ENCODE data around the gene BACH2. TPM values are rescaled to one million over a fixed set of nuclear protein-coding genes. Genes with fewer than 3 reads are reported as not detected.
A peak's percentile ranks its signal among the peaks of the same experiment; 100 is the strongest.

The BACH2 gene
- total RNA-seq, 1 experiment from 2014 or later, result 0.06 TPM

DNA sequence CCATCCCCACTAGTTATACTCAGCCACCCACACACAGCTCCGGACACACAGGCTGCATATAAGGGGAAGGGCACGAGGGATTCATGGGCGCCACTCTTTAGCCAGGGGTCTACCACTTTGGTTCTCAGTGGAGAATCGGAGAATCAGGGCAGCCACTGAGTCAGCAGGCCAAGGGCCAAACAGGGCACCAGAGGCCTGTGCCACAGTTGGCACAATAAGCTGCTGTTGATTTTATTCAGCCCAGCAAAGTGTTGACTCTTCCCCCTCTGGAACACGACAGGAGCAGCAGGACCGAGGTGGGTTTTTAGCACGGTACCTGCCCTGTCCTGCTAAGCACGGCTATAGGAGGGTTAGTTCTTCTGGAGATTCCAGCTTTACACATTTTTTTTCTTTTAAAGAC lies 354.0 kb downstream of the BACH2 start:
- DNase-seq (ENCODE audit: low read depth), result no peak

- DNase-seq (ENCODE audit: low read depth), result no peak
These were observed 354.7 kb downstream of the BACH2 start for GRCh38 chr6:89941763-89942497.

GRCh38 chr6:89941031-89941762 lies 355.4 kb downstream of the BACH2 start:
- no peak for DNase-seq (ENCODE audit: low read depth)

DNA sequence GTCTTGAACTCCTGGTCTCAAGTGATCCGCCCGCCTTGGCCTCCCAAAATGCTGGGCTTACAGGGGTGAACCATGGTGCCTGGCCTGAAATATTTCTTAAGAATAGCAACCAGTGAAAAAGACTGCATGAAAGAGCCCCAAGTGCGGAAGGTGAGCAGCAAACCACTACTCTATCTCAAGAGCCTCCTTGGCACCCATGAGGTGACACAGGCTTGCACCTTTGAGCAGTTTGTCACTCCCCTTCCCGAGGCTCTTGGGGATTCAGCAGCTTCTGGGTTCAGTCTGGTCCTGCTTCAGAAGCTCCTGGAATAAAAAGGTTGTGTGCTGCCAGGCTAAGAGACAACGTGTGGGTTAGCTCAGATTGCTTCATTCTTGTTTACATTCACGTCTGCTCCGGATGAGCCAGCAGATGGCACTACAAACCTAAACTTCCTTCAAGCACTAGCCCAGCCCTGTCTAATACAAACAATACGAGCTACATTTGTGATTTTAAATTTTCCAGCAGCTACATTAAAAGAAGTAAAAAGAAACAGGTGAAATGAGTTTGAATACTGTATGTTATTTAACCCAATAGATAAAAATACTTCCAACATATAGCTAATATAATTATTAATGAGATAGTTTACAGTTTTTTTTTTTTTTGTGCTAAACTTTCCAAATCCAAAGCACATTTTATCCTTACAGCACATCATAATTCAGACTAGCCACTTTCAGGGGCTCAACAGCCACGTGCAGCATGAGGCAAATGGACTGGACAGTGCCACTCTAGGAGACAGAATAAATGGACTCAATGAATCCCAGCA lies 356.2 kb downstream of the BACH2 start:
- DNase-seq (ENCODE audit: low read depth), result peak; percentile 67

DNA sequence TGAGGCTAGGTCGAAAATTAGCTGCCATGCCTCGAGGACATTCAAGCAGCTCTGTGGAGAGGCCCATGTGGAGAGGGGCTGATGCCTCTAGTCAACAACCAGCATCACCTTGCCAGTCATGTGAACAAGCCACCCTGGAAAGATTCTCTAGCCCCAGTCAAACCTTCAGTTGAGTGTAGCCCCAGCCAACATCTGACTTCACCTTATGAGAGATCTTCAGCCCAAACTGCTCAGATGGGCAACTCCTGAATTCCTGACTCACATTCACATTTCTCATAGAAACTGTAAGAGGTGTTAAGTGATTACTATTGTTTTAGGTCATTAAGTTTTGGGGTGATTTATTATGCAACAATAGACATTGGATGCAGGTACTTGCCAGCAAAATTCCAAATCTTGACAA lies 357.5 kb downstream of the BACH2 start:
- no peak for DNase-seq (ENCODE audit: low read depth)

- DNase-seq (ENCODE audit: low read depth), result no peak
These were observed 358.6 kb downstream of the BACH2 start for GRCh38 chr6:89938014-89938413.

GRCh38 chr6:89936177-89936576 lies 360.5 kb downstream of the BACH2 start:
- DNase-seq (ENCODE audit: low read depth), result no peak

GRCh38 chr6:89934685-89935366 lies 361.8 kb downstream of the BACH2 start:
- no peak for DNase-seq (ENCODE audit: low read depth)

DNA sequence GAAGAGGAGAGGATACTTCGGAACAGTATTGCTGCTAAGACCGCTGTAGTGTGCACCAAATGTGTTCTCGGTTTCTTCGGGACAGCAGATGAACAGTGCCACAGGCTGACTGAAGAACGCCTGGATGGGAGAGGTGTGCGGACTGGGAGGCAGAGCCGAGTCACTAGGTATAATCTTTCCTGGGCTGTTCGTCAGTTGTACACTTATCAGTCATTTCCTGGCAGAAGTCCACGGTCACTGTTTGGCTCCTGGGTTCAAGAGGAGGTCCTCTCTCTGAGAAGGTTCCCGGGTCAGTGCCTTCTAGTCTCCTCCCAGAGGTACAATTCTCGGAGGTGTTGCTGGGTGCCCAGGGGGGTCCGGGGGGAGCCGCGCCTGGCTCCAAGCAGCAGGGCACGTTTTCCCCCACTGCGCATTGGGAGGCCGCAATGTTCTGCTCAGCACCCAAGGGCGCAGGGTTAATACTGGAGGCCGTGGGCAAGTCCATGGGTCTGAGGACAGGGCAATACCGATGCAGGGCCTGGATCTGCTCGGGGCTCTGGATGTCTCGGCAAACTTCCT lies 364.3 kb downstream of the BACH2 start:
- DNase-seq (ENCODE audit: low read depth), result no peak

DNA sequence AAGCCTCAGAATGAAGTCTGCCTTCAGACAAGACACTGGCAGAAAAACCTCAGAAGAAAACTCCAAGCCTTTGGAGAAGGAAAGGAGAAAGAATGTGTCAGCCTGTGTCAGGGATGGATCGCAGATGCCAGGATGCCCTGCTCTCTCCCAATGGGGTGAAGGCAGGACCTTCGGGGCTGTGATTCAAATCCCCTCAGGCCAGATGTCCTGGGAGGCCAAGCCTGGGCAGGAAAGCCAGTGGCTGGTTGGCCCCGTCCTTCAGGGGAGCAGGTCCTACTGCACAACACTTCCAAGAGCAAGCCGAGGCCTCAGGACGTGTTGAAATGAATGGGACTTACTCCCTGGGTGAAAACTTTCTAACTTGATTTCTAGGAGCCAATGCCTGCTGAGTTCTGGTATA lies 365.9 kb downstream of the BACH2 start:
- DNase-seq (ENCODE audit: low read depth), result no peak

DNA sequence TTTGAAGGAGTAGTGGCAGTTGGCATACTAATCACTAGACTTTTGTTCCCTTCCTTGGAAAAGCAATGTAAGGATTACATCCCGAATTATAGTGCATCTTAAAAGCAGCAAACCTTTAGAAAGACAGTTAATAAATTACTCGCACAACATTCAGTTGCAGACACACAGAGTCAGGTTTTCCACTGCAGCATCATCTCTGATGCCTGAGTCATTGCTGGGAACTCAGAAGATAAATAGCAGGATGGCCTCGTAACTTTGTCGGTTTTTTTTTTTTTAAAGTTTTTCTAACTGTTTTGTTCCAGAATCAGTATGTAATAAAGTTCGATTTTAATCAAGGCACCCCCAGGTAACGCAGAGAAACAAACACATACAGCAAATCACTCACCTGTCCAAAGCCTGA lies 368.0 kb downstream of the BACH2 start:
- DNase-seq (ENCODE audit: low read depth), result no peak

DNA sequence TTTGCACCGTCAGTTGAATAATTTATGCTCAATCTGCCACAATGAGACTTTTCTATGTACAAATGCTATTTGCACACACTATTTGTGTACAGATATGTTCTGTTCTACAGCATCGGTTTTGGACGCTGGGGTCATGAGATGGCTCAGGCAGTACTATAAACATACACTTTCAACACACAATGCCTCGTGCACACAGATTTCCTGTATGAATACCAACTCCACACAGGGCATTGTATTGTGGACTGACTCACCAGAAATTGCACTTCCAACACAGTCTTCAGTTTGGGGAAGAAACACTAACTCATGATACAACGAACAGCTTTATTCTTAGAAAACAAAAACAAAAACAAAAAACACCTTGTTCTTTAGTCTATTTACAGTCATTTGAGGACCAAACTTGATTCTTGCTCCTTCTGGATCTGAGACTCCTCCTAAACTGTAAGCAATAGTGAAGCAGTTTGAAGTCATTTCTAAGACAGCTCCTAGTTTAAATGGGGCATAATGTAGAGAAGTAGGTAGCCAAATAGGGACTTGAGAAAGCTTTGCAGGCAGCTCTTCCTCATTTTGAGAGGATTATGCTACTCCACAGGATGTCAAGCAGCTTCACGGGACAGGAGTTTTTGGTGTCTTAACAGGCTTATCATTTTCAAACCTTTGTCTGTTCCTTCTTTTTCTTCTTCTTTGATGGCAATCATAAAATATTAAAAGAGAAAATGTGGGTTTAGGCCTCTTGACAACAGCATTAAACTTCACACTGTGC lies 368.7 kb downstream of the BACH2 start:
- no peak for DNase-seq (ENCODE audit: low read depth)

DNA sequence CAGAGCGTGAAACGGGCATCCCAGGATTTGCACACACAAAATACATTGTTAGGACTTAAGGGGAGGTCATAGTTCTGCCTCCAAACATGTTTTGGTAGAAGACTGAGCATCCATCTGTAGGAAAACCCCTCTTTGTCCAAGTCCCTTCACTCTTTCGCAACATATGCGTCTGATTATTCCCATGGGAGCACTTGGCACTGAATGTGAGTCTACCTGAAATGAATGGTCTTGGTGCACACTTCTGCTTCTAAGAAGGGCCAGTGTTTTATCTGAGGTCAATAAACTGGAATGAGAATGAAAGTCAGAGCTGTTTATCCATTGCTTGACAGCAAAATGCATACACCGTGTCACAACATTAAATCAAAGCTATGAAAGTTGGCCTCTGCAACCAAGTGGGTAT lies 369.4 kb downstream of the BACH2 start:
- DNase-seq (ENCODE audit: low read depth), result no peak

GRCh38 chr6:89925826-89926225 lies 370.8 kb downstream of the BACH2 start:
- DNase-seq (ENCODE audit: low read depth), result no peak

GRCh38 chr6:89924231-89924630 lies 372.4 kb downstream of the BACH2 start:
- no peak for DNase-seq (ENCODE audit: low read depth)

DNA sequence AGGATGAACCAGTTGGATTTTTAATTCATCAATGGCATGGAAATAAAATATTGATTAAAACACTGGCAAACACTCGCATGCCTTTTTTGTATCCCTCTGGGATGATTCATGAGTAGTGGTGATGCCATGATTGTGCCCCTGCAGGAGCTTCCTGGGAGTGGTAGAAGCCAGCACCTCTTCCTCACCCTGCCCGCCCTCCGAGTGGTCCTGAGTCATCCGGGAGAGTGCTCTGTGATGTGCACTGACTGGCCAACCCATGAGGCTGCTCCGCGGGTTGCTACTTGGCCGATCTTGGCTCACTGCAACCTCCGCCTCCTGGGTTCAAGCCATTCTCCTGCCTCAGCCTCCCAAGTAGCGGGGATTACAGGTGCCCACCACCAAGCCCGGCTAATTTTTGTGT lies 375.0 kb downstream of the BACH2 start:
- DNase-seq (ENCODE audit: low read depth), result no peak

GRCh38 chr6:89921197-89921596 lies 375.4 kb downstream of the BACH2 start:
- DNase-seq (ENCODE audit: low read depth), result no peak

DNA sequence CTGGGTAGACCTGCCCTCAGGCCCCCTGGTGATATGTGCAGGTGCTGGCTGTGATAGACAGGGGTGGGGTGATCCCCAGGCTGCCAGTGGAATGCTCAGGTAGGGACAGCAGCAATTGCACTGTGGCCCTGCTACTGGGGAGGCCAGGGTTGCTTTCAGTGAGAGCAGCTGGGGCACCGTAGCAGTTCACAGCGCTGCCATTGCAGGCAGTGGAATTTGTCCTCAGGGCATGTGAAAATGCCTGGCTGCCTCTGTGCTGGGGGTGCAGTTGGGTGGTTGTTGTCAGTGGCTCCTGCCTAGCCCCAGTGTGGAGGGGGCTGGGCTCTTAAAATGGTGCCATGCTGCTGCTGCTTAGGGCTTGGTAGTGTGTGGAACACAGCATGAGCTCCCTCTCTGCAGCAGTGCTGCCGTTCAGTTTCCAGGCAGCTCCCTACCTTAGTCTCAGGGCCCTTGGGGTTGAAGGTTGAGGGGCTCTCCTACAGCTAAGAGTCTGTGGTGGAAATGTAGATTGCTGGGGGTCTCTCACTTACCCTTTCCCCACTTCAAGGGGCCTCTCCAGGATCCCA lies 378.8 kb downstream of the BACH2 start:
- DNase-seq (ENCODE audit: low read depth), result no peak

DNA sequence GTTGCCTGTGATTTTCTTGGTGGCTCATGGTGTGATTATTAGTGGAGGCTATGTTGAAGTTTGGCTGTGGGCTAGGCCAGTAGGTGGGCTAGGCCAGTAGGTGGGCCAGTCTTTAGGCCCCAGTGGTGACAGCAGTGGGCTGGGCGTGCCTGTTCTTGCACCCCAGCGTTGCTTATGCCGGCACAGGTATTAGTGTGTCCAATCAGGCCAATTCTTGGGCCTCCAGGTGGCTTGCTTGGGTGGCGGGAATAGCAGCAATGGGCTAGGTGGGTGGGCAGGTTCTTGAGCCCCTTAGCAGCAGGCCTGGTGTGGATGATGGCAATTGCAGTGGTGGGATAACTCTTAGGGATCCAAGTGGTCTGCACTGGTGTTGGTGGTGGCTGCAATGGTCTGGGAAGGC lies 379.4 kb downstream of the BACH2 start:
- no peak for DNase-seq (ENCODE audit: low read depth)

DNA sequence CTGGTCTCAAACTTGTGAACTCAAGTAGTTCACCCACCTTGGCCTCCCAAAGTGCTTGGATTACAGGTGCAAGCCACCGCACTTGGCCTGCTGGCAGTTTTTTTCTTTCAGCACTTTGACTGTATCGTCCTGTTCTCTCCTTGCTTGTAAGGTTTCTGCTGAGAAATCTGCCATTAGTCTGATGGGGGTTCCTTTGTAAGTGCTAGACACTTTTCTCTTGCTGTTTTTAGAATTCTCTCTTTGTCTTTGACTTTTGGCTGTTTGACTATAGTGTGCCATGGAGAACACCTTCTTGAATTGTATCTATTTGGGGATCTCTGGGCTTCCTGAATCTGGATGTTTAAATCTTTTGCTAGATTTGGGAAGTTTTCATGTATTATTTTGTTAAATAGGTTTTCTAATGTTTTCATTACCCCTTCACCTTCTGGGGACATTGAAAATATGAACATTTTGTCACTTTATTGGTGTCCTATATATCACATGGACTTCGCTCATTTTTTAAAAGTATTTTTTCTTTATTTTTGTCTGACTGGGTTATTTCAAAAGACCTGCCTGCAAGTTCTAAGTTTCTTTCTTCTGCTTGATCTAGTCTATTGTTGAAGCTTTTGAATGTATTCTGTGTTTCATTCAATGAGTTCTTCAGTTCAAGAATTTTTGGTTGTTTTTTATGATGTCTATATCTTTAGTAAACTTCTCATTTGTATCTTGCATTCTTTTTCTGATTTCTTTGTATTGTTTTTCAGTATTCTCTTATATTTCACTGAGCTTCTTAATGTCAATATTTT lies 380.3 kb downstream of the BACH2 start:
- no peak for DNase-seq (ENCODE audit: low read depth)
